ENCODE data around the gene RAB40A. TPM values are rescaled to one million over a fixed set of nuclear protein-coding genes. Genes with fewer than 3 reads are reported as not detected.

RAB40A gene
- total and polyA plus RNA-seq, 4 donors, result 0.03 to 0.33 (median 0.07) TPM

DNA sequence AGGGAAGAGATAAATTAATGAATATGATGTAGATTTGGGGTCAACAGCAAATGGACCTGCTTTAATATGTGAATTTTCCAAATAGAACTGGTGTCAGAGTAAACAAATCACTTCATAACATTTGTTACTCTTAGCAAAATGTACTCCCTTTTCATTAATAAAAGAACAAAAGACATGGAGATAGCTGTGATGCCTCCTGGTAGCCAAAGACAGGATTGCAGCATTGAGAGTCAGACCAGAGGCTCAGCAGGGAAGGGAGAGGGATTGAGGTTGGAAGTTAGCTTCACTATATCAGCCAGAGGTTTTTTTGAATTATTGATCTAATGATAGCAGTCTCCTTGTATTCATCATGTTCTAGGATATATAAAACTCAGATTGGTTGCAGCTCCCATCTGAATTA lies 17.4 kb upstream of the RAB40A start:
- TF ChIP-seq RXRA (IDR thresholded peaks at IDR 0.05), result no peak
- TF ChIP-seq, protein P1, sequence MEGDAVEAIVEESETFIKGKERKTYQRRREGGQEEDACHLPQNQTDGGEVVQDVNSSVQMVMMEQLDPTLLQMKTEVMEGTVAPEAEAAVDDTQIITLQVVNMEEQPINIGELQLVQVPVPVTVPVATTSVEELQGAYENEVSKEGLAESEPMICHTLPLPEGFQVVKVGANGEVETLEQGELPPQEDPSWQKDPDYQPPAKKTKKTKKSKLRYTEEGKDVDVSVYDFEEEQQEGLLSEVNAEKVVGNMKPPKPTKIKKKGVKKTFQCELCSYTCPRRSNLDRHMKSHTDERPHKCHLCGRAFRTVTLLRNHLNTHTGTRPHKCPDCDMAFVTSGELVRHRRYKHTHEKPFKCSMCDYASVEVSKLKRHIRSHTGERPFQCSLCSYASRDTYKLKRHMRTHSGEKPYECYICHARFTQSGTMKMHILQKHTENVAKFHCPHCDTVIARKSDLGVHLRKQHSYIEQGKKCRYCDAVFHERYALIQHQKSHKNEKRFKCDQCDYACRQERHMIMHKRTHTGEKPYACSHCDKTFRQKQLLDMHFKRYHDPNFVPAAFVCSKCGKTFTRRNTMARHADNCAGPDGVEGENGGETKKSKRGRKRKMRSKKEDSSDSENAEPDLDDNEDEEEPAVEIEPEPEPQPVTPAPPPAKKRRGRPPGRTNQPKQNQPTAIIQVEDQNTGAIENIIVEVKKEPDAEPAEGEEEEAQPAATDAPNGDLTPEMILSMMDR (IDR thresholded peaks at IDR 0.05; ENCODE audit: low read depth, low read length, missing input control), result no peak
- no peak for TF ChIP-seq RAD21 (IDR thresholded peaks at IDR 0.05)
- TF ChIP-seq TAF1 (conservative IDR thresholded peaks at IDR 0.05), result no peak
- no peak for TF ChIP-seq FOXA2 (IDR thresholded peaks at IDR 0.05)
- TF ChIP-seq FOXA1 (IDR thresholded peaks at IDR 0.05), result no peak
- no peak for TF ChIP-seq NR2F2 (IDR thresholded peaks at IDR 0.05)
- no peak for TF ChIP-seq SP1 (IDR thresholded peaks at IDR 0.05)
- TF ChIP-seq, protein P2, sequence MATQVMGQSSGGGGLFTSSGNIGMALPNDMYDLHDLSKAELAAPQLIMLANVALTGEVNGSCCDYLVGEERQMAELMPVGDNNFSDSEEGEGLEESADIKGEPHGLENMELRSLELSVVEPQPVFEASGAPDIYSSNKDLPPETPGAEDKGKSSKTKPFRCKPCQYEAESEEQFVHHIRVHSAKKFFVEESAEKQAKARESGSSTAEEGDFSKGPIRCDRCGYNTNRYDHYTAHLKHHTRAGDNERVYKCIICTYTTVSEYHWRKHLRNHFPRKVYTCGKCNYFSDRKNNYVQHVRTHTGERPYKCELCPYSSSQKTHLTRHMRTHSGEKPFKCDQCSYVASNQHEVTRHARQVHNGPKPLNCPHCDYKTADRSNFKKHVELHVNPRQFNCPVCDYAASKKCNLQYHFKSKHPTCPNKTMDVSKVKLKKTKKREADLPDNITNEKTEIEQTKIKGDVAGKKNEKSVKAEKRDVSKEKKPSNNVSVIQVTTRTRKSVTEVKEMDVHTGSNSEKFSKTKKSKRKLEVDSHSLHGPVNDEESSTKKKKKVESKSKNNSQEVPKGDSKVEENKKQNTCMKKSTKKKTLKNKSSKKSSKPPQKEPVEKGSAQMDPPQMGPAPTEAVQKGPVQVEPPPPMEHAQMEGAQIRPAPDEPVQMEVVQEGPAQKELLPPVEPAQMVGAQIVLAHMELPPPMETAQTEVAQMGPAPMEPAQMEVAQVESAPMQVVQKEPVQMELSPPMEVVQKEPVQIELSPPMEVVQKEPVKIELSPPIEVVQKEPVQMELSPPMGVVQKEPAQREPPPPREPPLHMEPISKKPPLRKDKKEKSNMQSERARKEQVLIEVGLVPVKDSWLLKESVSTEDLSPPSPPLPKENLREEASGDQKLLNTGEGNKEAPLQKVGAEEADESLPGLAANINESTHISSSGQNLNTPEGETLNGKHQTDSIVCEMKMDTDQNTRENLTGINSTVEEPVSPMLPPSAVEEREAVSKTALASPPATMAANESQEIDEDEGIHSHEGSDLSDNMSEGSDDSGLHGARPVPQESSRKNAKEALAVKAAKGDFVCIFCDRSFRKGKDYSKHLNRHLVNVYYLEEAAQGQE (IDR thresholded peaks at IDR 0.05), result no peak
- no peak for TF ChIP-seq GABPA (IDR thresholded peaks at IDR 0.05 in 1 of 2, conservative IDR thresholded peaks at IDR 0.05 in 1 of 2)
- TF ChIP-seq HNF4G (IDR thresholded peaks at IDR 0.05), result no peak
- TF ChIP-seq HNF4A (conservative IDR thresholded peaks at IDR 0.05), result no peak
- TF ChIP-seq, protein P3, sequence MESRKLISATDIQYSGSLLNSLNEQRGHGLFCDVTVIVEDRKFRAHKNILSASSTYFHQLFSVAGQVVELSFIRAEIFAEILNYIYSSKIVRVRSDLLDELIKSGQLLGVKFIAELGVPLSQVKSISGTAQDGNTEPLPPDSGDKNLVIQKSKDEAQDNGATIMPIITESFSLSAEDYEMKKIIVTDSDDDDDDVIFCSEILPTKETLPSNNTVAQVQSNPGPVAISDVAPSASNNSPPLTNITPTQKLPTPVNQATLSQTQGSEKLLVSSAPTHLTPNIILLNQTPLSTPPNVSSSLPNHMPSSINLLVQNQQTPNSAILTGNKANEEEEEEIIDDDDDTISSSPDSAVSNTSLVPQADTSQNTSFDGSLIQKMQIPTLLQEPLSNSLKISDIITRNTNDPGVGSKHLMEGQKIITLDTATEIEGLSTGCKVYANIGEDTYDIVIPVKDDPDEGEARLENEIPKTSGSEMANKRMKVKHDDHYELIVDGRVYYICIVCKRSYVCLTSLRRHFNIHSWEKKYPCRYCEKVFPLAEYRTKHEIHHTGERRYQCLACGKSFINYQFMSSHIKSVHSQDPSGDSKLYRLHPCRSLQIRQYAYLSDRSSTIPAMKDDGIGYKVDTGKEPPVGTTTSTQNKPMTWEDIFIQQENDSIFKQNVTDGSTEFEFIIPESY (IDR thresholded peaks at IDR 0.05), result no peak
- TF ChIP-seq YY1 (IDR thresholded peaks at IDR 0.05), result no peak
- TF ChIP-seq, protein P4, sequence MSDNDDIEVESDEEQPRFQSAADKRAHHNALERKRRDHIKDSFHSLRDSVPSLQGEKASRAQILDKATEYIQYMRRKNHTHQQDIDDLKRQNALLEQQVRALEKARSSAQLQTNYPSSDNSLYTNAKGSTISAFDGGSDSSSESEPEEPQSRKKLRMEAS (IDR thresholded peaks at IDR 0.05), result no peak
- TF ChIP-seq, protein P5, sequence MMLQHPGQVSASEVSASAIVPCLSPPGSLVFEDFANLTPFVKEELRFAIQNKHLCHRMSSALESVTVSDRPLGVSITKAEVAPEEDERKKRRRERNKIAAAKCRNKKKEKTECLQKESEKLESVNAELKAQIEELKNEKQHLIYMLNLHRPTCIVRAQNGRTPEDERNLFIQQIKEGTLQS (IDR thresholded peaks at IDR 0.05), result no peak
- TF ChIP-seq EGR1 (IDR thresholded peaks at IDR 0.05; ENCODE audit: low read depth in 2 of 2), result no peak
- TF ChIP-seq JUND (IDR thresholded peaks at IDR 0.05), result no peak
- H3K9ac ChIP-seq (ENCODE audit: low read depth in 1 of 2, low read length in 2 of 2), result no peak overlapping the region
- H3K27me3 ChIP-seq (ENCODE audit: control insufficient read depth in 4 of 4, insufficient read depth in 4 of 4, low read length in 3 of 4), result no peaks in the 10 kb centered on the region
- H3K4me3 ChIP-seq (ENCODE audit: low read depth in 1 of 3, low read length in 3 of 3), result no peak overlapping the region
- no peaks in the 10 kb centered on the region for H3K36me3 ChIP-seq (ENCODE audit: control insufficient read depth in 4 of 4, insufficient read depth in 3 of 4, low read depth in 1 of 4, low read length in 3 of 4)
- no peak overlapping the region for H3K27ac ChIP-seq (ENCODE audit: low read depth in 1 of 2, low read length in 2 of 2)
- peaks cover 0 to 5% (median 2%) of the 10 kb centered on the region in 4 donors for H3K4me1 ChIP-seq (ENCODE audit: control insufficient read depth in 4 of 4, insufficient read depth in 4 of 4, low read length in 3 of 4)
- DNase-seq (ENCODE audit: low spot score), result no peak
- no peaks in the 10 kb centered on the region for H3K9me3 ChIP-seq (ENCODE audit: control insufficient read depth in 4 of 4, low read length in 3 of 4)

All from liver (tissue), 9 donors.